NCI-H2081 (cell line): ENCODE measurements around the gene EHBP1.
A peak's percentile ranks its signal among the peaks of the same experiment; 100 is the strongest.

Source experiments
- DNase-seq, 2 experiments: peaks; one replicate each; lab custom pipeline; 2025; lab: John Stamatoyannopoulos, UW

EHBP1 gene

DNA sequence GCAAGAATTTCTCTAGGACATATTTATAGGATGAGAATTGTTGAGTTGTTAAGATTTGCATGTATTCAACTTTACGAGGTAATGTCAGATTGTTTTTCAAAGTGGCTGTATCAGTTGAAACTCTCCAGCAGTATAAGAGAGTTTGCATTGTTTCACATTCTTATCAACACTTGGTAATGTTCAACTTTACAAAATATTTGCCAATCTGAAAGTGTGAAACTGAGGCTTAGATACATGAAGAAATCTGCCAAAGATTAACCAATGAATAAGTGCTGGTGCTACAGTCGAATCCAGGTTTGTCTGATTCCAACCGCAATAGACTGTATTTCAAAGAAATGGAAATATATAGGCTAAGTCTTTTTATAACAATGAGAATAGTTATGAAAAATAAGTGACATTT, 117.0 kb downstream of the EHBP1 start:
- no peak for DNase-seq

DNA sequence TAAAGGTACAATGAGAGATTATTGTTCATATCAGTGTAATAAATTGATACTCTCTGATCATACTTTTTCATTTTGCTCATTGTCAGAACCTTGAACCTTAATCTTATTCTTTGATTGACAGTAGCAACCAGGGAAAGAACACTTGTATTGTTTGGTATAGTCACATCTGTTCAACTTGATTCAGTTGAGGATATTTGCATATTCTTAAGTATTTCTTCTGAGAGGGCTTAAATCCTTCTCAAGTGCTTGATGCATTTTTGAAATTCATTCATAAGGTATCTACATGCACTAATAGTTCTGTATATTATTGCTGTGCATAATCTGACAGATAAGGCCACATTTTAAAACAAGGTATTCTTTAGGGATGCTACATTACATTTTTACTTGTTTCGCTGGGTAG, 118.9 kb downstream of the EHBP1 start:
- no peak for DNase-seq

DNA sequence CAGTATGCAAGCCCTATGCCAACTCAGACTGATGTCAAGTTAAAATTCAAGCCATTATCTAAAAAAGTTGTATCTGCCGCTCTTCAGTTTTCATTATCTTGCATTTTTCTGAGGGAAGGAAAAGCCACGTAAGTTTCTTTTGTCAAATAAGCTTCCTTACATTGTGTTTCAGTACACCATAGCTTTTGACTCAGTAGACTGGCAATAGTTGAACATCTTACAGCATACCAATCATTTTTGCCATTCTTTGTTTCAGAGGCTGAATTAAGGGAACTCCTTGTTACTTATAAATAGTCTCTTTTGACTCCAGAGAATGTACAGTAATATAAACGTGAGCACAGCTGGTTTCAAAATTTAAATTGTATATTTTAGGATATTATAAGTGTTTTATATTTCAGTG, 120.6 kb downstream of the EHBP1 start:
- DNase-seq: no peak

DNA sequence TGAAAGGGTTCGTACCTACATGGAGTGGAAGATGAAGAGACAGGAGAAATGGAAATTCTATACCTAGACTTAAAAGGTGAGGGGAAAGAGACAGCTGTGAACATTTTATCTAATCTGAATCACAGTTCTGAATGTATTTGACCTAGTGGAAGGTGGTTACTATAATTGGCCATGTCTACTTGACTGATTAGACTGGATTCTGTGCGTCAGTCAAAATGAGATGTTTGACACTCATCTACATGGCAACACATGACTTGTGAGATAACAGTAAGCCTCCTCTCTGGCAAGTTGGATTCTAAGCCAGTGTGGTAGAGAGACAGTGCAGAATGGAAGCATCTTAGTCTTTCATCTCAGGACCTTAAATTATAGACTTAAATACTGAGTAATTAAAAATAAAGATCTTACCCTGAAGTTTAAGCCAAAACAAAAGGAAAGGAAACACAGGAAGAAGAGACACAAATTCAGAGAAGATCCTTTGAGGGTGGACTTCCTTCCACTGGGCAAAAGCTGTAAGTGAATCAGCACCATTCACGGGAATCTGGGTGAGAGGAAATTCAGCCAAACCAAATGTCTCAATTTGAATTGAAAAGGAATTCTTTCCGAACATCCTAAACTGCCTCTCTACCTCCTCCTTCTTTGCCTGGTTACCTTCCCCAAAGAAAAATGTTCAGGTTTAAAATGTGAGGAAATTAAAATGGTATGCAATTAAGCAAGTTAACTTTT, 121.6 kb downstream of the EHBP1 start:
- DNase-seq: no peak

DNA sequence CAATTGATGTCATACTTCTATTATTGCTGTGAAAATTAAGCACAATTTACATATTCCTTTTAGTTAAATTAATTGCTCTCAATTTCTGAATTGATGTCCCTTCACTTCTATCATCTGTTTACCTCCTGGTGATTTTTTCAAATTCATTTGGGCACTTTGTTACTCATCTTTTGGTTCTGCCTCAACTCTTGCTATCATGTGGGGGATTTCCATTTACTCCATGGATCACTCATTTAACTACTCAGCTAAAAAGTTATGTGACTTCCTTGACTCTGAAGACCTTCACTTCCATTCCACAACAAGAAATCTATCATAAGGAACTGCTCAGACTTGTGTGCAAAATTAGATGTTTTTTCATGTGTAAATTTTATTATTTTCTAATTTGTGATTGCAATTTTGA, 126.2 kb downstream of the EHBP1 start:
- DNase-seq: no peak

DNA sequence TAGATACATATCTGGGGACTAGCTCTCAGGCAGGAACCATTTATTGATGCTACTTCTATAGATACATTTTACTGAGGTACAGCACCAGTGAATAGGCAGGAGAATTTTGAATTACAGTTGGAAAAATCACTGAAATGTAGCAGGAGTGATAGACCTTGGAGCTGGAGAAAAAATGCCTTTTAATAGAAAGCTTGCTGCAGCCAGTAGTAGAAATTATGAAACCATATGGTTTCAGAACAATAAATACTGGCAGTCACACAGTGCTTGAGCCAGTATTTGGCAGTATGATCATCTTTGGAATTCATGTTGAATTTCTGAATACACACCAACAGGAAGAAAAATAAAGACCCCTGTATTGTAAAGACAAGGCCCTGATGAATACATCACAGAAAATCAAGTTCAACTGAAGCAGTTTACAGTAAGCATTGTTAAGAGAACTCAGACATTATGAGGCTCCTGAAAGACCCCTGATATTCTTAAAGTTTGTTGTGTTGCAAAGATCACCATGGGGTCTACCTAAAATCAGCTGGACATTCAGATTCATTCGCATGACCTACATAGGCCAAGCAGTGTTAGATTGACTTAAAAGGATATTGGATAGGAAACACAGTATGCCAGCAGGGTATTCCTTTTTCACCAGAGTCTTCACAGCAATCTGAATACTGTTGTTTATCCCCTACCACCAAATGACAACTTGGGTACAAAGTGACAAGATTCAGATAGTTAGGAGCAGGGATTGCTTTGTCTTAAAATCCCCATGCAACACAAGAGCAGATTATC, 139.0 kb downstream of the EHBP1 start:
- no peak for DNase-seq

DNA sequence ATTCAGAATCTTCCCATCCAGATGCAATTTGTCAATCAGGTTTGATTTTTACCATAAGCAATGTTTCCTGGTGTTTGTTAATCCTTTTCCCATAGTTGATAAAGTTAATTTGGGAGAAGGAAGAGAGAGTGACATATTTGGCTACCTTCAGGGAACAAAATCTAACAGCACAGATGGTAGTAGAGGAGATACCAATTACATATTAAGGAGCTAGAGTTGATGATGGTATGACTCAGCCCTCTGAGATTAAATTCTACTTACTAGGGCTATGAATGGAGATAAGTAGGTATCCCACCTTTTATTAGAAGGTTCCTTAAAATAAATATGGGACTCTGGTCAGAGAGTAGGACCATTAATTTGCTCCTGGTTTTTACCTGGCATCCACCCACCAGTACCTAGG, 139.7 kb downstream of the EHBP1 start:
- DNase-seq: no peak

DNA sequence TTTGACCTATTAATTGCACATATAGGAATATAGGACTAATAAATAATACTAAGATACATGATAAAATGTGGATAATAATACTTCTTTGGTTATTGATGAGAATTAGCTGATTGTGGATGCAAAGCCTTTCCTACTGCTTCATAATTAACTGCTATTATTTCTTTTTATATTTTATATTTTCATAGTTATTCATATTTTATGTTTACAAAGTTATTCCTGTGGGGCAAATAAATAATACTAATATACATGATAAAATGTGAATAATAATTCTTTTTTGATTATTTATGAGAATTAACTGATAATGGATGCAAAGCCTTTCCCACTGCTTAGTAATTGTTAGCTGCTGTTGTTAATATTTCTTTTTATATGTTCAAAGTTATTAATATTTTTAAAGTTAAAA, 146.7 kb downstream of the EHBP1 start:
- no peak for DNase-seq

DNA sequence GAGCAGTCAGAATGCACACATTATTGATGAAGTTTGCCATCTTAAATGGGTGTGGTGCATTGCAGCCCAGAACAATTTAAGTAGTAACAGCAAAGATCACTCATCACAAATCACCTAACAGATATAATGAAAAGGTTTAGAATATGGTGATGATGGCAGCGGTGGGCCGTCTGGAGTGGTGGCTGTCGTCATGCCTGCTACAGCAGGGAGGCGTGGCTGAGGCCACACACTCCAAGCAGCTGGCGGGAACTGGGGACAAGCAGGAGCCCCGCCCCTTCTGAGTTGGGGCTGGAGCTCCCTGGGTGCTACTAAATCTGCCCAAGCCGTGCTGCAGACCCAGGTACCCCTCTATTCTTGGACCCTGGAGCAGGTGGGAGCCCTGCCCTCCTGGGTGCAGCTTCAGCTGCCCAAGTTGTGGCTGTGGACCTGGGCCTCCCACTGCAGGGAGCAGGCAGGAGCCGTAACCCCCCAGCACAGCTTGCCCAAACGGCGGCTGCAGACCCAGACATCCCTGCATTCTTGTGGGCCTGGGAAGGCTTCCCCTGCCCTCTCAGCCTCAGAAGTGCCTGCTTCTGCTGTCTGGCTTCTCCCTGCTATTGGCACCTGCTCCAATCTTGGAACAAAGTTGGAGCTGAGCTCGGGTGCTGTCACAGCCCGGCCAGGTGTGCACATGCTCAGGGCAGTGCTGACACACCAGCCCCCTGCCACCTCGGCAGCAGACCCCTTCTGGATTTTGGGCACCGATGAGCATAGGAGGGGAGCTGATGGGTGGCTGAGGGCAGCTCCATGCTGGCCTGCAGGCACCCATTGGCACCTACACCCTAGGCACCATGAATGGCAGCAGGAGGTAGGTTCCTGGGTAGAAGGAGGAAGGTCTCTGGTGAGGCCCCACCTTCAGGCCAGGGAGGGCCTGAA, 149.3 kb downstream of the EHBP1 start:
- no peak for DNase-seq

DNA sequence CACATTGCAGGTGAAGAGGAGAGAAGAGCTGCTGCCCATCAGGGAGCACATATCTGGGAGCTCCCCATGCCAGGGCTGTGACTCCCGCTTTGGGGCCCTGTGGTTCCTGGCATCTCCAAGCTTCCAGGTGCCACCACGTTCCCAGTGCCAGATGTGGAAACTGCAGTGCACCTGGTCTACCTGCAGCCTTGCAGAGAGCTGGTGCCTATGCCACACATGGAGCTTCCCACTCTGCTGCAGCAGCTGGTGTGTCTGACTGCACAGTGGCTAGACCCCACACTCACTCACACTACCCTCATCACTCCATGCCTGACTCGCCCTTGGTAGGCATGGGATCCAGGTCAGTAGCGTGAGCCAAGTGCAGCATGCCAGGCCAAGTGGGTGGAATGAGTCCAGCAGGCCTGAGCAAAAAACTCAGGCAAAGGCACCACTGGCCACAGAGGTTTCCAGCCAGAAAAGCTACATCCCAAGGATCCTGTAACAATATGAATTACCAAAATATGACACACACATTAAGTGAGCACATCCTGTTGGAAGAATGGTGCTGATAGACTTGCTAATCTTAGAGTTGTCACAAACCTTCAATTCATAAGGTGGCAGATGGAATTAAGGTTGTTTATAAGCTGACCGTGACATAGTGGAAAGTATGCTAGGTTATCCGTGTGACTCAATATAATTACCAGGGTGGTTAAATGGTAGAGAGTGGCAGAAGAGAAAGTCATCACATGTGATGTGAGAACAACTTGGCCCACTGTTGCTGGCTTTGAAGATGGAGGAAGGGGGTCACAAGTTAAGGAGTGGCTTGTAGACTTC, 150.9 kb downstream of the EHBP1 start:
- no peak for DNase-seq

DNA sequence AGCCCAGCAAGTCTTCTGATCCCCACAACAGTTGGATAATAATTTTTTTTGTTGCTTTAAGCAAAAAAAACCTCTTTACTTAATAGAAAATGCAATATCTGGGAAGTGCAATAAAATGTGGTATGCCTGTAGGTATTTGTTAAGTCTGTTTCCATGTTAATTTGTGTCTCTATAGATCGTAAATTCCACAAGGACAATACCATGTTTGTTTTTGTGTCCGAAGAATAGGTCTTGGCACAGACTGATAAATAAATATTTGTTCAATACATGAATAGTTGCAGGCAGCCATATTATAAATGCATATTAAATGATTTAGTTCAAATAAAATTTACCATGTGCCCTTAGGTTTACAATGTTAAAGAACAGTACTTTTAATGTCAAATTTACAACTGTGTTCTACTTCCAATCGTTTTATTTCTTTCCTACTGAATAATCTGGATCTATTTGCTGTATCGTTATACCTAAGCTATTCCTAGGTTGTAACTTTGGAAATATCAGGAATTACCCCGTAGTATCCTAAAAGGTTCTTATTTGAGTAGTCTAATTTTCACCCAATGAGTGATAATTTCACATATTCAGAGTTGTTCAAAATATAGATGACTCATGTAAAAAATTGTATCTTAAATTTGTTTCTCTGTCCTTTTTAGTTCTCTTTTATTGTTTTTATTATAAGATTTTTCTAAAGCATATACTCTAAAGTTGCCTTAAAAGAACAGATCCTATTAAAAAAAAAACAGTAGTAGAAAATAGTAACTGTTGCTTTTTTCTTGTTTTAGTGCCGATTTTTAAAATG, 151.8 kb downstream of the EHBP1 start:
- peak in 1 of 2 experiments; percentile 18 for DNase-seq

DNA sequence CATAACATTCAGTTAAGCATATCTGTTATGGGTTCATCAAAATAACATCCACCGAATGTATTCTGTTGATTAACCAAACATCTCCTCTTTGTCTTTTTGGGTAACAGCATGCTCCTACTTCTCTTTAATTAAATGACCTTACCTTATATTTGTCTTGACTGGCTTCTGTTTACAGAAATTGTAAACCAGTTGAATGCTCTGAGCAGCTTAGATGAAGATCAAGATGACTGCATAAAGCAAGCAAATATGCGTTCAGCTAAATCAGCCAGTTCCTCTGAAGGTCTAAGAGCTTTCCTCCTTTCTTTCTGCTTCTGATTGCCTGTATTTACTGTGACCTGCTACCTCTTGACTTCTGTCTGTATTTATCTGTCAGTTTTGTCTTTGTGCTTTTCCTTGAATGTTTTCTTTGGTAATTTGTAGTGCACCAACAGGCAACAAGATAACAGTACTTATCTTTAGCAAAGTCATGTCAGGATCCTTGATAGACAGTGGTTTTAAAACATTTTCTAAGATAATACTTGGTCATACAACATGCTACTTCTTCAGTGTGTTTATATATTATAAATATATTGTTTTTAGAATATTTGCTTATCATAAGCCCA, 152.8 kb downstream of the EHBP1 start:
- DNase-seq: no peak

DNA sequence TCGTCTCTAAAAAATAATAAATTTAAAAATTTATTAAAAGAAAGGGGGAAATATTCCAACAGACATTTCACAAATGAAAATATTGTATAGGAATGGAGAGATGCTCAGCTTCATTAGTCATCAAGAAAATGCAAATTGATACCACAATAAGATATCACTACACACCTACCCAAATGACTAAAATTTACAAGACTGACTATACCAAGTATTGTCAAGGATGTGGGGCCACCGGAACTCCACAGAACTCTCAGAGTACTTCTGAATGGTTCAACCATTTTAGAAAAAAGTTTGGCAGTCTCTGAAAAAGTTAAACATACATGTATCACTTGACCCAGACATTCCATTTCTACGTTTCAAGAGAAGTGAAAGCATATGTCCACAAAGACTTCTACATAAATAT, 163.4 kb downstream of the EHBP1 start:
- no peak for DNase-seq

DNA sequence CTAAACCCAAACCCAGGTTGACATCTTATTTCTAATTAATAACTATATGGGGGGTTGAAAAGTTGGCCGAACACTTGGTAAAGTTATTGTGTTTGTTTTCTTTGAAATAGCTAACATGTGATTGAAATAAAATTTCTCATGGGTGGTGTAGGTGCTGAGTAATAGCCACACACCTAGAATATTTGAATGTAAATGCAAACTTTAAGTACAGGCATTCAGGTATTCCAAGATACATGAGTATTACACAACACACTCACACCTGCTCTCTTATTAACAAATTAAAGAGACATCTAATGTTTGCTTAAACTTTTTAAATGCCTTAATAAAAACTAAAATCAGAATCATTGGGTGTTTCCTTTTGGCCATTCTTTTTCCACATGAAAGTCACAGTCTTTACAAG, 165.5 kb downstream of the EHBP1 start:
- DNase-seq: no peak

DNA sequence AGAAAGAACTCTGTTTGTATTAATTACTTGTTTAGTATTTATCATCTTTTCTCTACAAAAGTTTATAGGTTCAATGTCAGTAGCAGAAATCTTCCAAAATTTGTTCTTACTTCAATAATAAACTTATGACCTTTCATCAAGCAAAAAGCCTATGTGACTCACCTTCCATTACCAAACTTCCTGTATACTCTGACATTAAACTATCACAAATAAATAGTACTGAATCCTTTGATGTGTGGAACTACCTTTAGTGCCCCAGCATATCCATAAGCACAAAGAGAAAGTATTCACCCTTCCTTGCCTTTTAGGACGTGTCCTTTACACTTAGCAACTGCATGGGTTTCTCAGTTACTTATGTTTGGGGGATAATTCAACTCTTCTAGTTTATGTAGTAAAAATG, 166.0 kb downstream of the EHBP1 start:
- no peak for DNase-seq

DNA sequence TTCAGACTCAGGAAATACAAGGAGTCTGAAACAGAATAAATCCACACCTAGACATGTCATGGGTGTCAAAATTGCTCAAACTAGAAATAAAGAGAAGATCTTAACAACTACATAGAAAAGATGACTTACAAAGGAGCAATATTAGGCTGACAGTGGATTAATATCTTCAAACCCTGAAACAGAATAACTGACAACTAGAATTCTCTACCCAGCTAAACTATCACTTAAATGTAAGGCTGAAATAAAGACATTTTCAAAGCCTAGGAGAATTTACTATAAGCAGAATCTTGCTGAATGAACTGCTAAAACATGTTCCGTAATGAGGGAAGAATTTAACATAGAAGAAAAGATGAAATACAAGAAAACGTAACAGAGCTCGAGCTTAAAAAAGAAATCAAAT, 168.1 kb downstream of the EHBP1 start:
- DNase-seq: no peak

DNA sequence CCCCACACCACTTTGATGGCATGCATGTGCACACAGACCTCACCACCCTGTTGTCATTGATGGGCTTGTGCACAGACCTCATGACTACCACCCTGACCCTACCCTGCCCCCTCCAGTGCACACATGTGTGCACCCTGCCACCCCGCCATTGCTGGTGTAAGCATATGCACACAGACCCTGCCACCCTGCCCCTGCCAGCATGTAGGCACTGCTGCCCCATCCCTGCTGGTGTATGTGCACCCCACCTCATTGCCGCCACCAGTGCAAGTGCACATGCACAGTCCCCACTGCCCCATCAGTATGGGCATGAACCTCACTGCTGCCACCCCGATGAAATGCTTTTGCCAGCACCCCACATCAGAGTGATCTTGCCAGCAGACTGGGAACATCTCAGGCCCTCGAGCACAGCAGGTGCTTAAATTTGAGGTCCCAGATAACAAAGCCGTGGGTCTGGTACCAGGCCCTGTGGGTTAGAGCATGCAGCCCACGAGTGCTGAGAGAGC, 169.4 kb downstream of the EHBP1 start:
- no peak for DNase-seq

DNA sequence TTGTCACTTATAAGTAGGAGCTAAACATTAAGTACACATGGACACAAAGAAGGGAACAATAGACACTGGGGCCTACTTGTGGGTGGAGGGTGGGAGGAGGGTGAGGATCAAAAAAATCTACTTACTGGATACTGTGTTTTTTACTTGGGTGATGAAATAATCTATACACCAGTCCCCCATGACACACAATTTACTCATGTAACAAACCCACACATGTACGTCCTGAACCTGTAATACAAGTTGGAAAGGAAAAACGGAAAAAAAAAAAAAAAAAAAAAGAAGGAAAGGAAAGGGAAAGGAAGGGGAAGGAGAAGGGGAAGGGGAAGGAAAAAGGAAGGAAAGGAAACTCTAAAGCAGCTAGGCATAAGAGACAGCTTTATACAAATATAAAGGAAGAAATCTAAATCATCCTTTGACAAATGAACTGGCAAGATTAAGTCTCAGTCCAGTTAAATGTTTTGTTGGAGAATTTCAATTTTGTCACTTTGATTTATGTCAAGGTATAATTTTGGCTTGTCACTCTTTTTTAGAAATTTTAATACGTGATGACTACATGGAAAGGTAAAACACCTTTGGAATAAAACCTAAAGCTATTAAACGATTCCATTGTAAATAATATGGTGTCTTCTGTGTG, 175.8 kb downstream of the EHBP1 start:
- no peak for DNase-seq

DNA sequence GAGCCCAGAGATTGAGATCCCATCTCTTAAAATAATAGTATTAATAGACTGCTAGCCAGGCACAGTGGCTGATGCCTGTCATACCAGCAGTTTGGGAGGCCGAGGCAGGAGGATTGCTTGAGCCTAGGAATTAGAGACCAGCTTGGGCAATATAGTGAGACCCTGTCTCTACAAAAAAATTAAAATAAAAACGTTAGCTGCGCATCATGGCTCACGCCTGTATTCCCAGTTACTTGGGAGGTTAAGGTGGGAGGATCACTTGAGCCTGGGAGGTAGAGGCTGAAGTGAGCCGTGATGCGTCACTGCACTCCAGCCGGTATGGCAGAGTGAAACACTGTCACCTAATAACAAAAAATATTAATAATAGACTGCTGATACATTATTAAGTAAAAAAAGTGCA, 178.1 kb downstream of the EHBP1 start:
- DNase-seq: no peak

DNA sequence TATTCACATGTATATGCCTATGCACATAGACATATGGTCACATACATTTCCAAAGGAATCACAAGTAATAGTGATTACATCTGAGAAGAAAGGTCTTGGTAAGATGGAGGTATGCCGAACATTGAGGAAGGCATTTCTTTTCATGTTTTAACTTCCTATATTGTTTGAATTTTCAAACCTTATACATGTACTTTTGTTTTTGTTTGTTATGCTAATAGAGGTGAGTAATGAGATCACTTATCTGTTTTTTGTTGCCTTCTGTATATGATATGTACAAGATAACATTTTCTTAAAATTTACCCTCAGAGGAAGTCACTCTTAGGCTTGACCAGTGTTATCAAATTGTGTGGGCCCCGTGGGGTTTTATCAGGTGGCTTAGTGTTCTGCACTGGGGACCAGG, 178.6 kb downstream of the EHBP1 start:
- no peak for DNase-seq
